Nephron (organoid): ENCODE results near the gene ARHGAP10.

ENCODE experiments used
- H3K27ac Mint-ChIP-seq, 3 experiments: 2 replicates each; pipeline ENCODE4 v1.8.0; 2020; ENCODE audit warnings: mixed read lengths in 3 of 3, mild to moderate bottlenecking in 2 of 3, moderate library complexity in 1 of 3
- H3K27me3 Mint-ChIP-seq: 2 replicates; pipeline ENCODE4 v1.8.0; 2021; ENCODE audit warnings: low read depth, mild to moderate bottlenecking, moderate library complexity, mixed read lengths
- H3K36me3 Mint-ChIP-seq: 2 replicates; pipeline ENCODE4 v1.8.0; 2020; ENCODE audit warnings: low read depth, mixed read lengths
- H3K4me1 Mint-ChIP-seq: 2 replicates; pipeline ENCODE4 v1.8.0; 2020; ENCODE audit warnings: mixed read lengths
- H3K4me3 Mint-ChIP-seq, 3 experiments: 2 replicates each; pipeline ENCODE4 v1.8.0; 2020; ENCODE audit warnings: mild to moderate bottlenecking in 3 of 3, mixed read lengths in 3 of 3, moderate library complexity in 2 of 3
- H3K9me3 Mint-ChIP-seq: 2 replicates; pipeline ENCODE4 v1.8.0; 2020; ENCODE audit warnings: mixed read lengths
- CTCF ChIP-seq, 3 experiments: fragments of 200-600 bp; sonication (generic); IDR thresholded peaks; one replicate each; pipeline ENCODE4 v1.5.0; 2021; ENCODE audit warnings: antibody characterized with exemption in 3 of 3; ENCODE audit not compliant: unreplicated experiment in 3 of 3

ARHGAP10 gene

GRCh38 chr4:148116969-148117368 is 385.1 kb downstream of the ARHGAP10 start:
- H3K4me3 Mint-ChIP-seq: no peak overlapping the region
- peaks cover 3% of the 10 kb centered on the region for H3K9me3 Mint-ChIP-seq
- H3K4me1 Mint-ChIP-seq: peaks cover 68% of the 10 kb centered on the region
- no peaks in the 10 kb centered on the region for H3K27me3 Mint-ChIP-seq
- H3K36me3 Mint-ChIP-seq: peaks cover 5% of the 10 kb centered on the region
- TF ChIP-seq CTCF (IDR thresholded peaks at IDR 0.05; ENCODE audit: unreplicated experiment in 3 of 3): no peak
- peak overlapping the region; percentile 10 to 77 (median 44) for H3K27ac Mint-ChIP-seq

- no peak for TF ChIP-seq CTCF (IDR thresholded peaks at IDR 0.05; ENCODE audit: unreplicated experiment in 3 of 3)
- peaks cover 57% of the 10 kb centered on the region for H3K4me1 Mint-ChIP-seq
- peaks cover 13% of the 10 kb centered on the region for H3K9me3 Mint-ChIP-seq
- no peaks in the 10 kb centered on the region for H3K27me3 Mint-ChIP-seq
- peak overlapping the region in 1 of 3 experiments; percentile 21 for H3K4me3 Mint-ChIP-seq
- H3K27ac Mint-ChIP-seq: peak overlapping the region; percentile 10 to 81 (median 16)
- peaks cover 7% of the 10 kb centered on the region for H3K36me3 Mint-ChIP-seq
Measured at GRCh38 chr4:148118179-148118578, 386.3 kb downstream of the ARHGAP10 start.

GRCh38 chr4:148118633-148119032 is 386.7 kb downstream of the ARHGAP10 start:
- Mint-ChIP-seq H3K27ac (peak overlapping the region; percentile 10 to 81 (median 16)), H3K9me3 (peaks cover 18% of the 10 kb centered on the region), H3K36me3 (peaks cover 12% of the 10 kb centered on the region), H3K4me3 (peak overlapping the region in 1 of 3 experiments; percentile 21), H3K27me3 (no peaks in the 10 kb centered on the region), H3K4me1 (peaks cover 53% of the 10 kb centered on the region)
- no peak for TF ChIP-seq CTCF (IDR thresholded peaks at IDR 0.05; ENCODE audit: unreplicated experiment in 3 of 3)

GRCh38 chr4:148120216-148120615 is 388.3 kb downstream of the ARHGAP10 start:
- no peak overlapping the region for H3K4me3 Mint-ChIP-seq
- H3K27me3 Mint-ChIP-seq: no peaks in the 10 kb centered on the region

More at GRCh38 chr4:148120216-148120615, 388.3 kb downstream of the ARHGAP10 start:
- peaks cover 17% of the 10 kb centered on the region for H3K36me3 Mint-ChIP-seq
- peaks cover 33% of the 10 kb centered on the region for H3K9me3 Mint-ChIP-seq
- H3K27ac Mint-ChIP-seq: no peak overlapping the region
- H3K4me1 Mint-ChIP-seq: peaks cover 40% of the 10 kb centered on the region
- no peak for TF ChIP-seq CTCF (IDR thresholded peaks at IDR 0.05; ENCODE audit: unreplicated experiment in 3 of 3)
